Body of pancreas (tissue), 4 donors: ENCODE results near the gene PDIK1L.

Source experiments
- POLR2A ChIP-seq, 3 donors: fragments of 450-650 bp; IDR thresholded peaks; one replicate each; pipeline ENCODE4 v1.6.1; 2016; ENCODE audit warnings: antibody characterized with exemption in 3 of 3, mild to moderate bottlenecking in 2 of 3
- TF ChIP-seq, protein P1 (sequence below), 7 experiments: fragments of 450-650 bp in 4 of 7; fragments of 200-600 bp in 3 of 7; sonication (generic) in 3 of 7; IDR thresholded peaks; one replicate each; pipeline ENCODE4 v1.5.1; 2016 to 2019; ENCODE audit warnings: antibody characterized with exemption in 7 of 7

DNA sequence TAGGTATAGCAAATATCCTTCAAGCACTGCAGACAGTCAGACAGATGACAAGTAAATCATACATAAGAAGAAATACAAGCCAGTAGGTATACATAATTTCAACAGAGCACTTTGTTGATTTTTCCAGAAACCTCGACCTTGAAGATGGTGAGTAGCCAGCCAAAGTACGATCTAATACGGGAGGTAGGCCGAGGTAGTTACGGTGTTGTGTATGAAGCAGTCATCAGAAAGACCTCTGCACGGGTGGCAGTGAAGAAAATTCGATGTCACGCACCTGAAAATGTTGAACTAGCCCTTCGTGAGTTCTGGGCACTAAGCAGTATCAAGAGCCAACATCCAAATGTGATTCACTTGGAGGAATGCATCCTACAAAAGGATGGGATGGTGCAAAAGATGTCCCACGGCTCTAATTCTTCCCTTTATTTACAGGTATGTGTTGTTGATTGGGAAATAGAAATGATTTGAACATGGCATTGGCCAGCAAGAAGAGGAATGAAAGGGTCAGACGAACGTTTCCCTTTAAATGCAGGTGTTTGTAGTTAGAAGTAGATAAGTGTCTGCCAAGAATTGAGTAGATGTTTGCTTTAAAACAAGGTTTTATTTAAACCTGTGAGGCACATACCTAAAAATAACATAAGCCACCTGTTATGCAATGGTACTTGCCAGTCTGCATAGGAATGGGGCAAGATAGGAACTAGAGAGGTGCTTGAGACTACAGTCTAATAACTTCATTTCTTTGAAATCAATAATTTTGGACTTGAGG lies 2.7 kb downstream of the PDIK1L start:
- TF ChIP-seq, protein P1, sequence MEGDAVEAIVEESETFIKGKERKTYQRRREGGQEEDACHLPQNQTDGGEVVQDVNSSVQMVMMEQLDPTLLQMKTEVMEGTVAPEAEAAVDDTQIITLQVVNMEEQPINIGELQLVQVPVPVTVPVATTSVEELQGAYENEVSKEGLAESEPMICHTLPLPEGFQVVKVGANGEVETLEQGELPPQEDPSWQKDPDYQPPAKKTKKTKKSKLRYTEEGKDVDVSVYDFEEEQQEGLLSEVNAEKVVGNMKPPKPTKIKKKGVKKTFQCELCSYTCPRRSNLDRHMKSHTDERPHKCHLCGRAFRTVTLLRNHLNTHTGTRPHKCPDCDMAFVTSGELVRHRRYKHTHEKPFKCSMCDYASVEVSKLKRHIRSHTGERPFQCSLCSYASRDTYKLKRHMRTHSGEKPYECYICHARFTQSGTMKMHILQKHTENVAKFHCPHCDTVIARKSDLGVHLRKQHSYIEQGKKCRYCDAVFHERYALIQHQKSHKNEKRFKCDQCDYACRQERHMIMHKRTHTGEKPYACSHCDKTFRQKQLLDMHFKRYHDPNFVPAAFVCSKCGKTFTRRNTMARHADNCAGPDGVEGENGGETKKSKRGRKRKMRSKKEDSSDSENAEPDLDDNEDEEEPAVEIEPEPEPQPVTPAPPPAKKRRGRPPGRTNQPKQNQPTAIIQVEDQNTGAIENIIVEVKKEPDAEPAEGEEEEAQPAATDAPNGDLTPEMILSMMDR (IDR thresholded peaks at IDR 0.05), result peak in 1 of 7 experiments; percentile 8
- TF ChIP-seq POLR2A (IDR thresholded peaks at IDR 0.05), result peak in 2 of 3 donors; percentile 43 to 58
